Central memory CD4-positive, alpha-beta T cell (primary cell): ENCODE data around the gene ASMTL.
"Not testable (repeated sequence)": the region's sequence is repeated elsewhere in the genome, so short reads cannot be mapped to it uniquely, and the experiment has no call there.

ENCODE experiments used
- DNase-seq: peaks from one replicate; pipeline ENCODE4 v3.0.0; 2022

ASMTL gene

DNA sequence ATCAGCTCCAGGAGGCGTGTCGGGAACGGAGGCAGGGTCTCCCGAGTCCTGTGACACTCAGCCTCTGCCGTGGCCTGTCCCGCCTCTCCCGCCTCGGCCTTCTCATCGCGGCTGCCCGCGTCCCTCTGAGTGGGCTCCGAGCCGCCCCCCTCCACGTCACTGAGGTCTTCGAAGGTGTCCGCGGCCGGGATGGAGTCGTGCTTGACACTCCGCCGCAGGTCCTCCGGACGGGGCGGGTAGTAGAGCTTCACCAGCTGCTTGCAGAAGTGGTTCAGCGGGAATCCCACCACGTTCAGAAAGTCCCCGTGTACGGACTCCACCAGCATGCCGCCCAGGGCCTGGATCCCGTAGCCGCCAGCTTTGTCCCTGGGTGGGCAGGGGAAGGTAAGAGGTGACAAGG is 25.0 kb downstream of the ASMTL start:
- DNase-seq = no peak

DNA sequence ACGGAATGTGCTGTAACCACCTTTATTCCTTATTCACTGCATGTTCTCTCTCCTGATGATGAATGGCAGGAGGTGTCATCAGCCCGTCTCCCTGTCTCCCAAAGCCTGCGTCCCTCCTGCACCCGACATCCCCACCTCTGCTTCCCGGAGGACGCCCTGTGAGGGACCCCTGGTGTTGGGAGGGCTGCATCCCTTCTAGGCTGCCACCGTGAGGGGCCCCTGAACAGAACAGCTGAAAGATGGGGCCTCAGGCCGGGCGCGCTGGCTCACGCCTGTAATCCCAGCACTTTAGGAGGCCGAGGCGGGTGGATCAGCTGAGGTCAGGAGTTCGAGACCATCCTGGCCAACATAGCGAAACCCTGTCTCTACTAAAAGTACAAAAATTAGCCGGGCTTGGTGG is 26.4 kb downstream of the ASMTL start:
- DNase-seq = not testable (repeated sequence)

- no peak for DNase-seq
These were observed 27.3 kb downstream of the ASMTL start for GRCh38 chrX:1425381-1425780.

- no peak for DNase-seq
These were observed 28.4 kb downstream of the ASMTL start for GRCh38 chrX:1424147-1424851.

DNA sequence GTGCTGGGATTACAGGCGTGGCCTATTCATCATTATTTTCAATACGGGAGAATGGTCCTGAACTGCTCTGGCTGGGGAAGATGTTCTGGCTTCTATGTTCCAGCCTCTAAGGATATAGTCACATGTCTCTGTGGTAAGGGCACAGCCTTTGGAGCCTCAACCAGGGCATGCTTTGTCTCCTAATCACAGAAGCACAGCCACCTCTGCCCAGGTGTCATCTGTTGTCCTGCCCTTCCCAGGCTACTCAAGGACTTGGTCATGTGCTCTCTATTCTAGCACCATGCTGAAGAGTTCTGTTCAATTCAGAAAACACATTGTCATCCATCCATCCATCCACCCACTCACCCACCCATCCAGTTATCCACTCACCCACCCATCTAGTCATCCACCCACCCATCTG is 29.5 kb downstream of the ASMTL start:
- no peak for DNase-seq

DNA sequence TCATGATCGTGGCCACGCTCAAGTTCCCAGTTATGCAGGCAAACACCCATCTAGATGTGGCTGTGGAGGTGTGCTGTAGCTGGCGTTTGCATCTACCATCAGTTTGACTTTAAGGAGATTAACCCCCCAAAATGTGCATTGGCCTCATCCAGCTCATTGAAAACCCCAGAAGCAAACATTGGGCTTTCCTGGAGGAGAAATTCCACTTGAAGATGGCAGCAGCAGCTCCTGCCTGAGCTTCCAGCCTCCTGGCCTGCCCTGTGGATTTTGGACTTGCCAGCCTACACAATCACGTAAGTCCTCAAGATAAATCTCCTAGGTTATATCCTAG is 30.6 kb downstream of the ASMTL start:
- no peak for DNase-seq

DNA sequence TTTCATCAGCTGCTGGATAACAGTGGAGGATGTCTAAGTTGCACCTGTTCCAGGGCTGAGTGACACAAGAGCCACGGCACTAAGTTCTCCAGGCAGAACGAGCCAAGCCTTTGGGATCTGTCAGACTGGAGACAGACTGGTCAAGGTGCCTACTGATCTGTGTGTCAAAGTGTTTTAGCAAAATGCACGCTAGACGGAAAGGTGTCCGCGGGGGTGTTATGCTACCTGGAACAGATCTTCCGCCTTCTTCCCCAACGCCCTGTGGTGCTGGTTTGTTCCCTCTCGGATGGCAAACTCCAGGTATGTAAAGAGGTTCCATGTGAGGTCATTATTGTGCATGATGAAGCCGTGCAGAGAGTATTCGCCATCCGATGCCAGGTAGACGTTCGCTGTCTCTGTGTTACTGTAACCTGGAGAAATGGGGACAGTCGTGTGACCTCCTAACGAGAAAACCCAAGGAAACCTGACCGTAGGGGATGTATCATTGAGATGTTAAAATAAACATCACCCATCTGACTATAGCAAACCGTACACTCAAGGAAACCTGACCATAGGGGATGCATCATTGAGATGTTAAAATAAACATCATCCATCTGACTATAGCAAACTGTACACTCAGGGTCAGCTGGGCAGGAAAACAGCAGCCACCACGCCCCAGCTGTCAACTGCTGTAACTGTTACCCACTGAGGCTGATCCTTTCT is 31.1 kb downstream of the ASMTL start:
- no peak for DNase-seq

DNA sequence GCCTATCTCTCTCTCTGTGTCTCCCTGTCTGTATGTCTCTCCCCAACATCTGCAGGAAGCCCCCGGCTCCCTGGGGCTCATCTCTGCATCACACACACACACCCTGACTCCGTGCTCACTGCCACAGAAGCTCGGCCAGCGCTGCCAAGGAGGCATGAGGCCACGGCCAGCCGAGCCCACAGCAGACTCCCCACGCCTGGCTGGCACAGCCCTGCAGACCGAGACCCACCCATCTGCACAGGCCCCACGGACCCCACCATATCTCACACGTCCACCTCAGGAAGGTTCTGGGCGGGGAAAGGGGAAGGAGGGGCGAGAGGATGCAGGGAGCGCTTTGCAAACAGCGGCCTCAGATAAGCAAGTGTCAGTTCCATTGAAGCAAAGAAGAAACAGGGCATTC is 32.3 kb downstream of the ASMTL start:
- DNase-seq = no peak

GRCh38 chrX:1419545-1420355 is 33.0 kb downstream of the ASMTL start:
- DNase-seq = no peak

GRCh38 chrX:1418901-1419544 is 33.7 kb downstream of the ASMTL start:
- no peak for DNase-seq

GRCh38 chrX:1417921-1418771 is 34.6 kb downstream of the ASMTL start:
- DNase-seq = no peak

GRCh38 chrX:1416965-1417760 is 35.5 kb downstream of the ASMTL start:
- no peak for DNase-seq

DNA sequence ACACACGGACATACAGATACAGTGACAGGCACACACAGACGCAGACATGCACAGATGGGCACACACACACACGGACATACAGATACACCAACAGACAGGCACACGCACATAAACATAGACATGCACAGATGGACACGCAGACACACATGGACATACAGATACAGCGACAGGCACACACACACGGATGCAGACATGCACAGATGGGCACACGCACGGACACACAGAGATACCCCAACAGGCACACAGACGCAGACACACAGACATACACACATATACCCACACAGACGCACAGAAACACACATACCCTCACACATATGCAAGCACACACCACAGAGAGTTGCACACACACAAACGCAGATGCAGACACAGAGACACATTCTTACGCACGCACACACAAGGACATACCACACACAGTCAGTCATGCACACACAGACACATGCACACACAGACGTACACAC is 36.4 kb downstream of the ASMTL start:
- DNase-seq = no peak

DNA sequence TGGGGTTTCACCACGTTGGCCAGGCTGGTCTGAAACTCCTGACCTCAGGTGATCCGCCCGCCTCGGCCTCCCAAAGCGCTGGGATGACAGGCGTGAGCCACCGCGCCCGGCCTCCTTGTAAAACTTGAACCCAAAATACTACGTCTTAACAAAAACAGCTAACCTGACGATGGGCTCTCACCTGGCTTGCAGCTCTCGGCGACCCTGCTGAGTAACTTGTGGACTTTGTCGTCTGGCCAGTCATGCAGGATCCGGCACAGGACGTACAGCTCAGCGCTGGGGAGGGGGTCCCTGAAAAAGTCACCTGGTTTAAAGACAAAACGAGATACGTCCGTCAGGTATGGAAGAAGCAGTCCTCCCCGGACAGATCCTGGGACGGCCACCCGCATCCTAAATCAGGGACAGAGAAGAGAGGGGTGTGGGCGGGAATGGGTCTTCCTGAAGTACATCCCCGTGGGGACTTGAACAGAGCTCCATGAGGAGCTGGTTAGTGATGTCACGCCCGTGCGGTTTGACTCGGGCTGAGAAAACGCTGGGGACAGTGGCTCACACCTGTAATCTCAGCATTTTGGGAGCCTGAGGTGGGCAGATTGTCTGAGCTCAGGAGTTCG is 40.1 kb downstream of the ASMTL start:
- DNase-seq = no peak

GRCh38 chrX:1411326-1411725 is 41.4 kb downstream of the ASMTL start:
- DNase-seq = no peak

- DNase-seq = no peak
These were observed 45.7 kb downstream of the ASMTL start for GRCh38 chrX:1407035-1407434.

DNA sequence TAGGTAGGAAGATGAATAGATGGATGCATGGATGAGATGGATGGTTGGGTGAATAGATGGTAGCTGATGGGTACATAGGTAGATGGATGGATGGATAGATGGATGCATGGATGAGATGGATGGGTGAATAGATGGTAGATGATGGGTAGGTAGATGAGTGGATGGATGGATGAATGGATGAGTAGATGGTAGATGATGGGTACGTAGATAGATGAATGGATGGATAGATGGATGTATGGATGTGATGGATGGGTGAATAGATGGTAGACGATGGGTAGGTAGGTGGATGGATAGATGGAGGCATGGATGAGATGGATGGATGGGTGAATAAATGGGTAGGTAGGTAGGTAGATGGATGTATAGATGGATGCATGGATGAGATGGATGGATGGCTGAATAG is 46.9 kb downstream of the ASMTL start:
- not testable (repeated sequence) for DNase-seq

DNA sequence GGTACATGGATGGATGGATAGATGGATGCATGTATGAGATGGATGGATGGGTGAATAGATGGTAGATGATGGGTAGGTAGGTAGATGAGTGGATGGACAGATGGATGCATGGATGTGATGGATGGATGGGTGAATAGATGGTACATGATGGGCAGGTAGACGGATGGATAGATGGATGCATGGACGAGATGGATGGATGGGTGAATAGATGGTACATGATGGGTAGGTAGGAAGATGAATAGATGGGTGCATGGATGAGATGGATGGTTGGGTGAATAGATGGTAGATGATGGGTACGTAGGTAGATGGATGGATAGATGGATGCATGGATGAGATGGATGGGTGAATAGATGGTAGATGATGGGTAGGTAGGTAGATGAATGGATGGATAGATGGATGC is 48.8 kb downstream of the ASMTL start:
- not testable (repeated sequence) for DNase-seq

DNA sequence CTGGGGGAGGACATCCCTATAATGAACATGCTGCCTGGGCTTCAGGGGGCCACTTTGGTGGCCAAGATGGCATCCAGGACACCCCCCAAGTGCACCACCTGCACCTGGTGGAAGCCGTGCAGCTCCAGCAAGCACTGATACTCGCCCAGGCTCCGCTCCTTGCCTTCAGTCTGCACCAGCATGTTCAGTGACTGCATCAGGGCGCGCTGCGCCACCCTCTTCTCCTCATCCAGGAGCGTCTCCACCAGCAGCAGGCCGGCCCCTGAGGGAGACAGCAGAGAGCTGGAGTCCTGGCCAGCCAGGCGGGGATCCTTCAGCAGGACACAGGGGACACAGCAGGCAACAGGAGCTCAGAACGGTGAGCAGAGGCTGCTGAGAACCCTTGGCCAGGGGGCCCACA is 49.5 kb downstream of the ASMTL start:
- no peak for DNase-seq

- DNase-seq = no peak
These were observed 50.9 kb downstream of the ASMTL start for GRCh38 chrX:1401611-1402430.
